ENCODE results near the gene CSRP3. TPM values are rescaled to one million over a fixed set of nuclear protein-coding genes. Genes with fewer than 3 reads are reported as not detected.

The CSRP3 gene
- total and polyA plus RNA-seq, 7 donors, result 0.66 to 1.2 (median 1.2) TPM; not detected in 4

GRCh38 chr11:19232910-19233503 is 31.2 kb upstream of the CSRP3 start:
- no peaks in the 10 kb centered on the region for H3K9me3 ChIP-seq
- H3K4me1 ChIP-seq, result no peaks in the 10 kb centered on the region
- intact Hi-C loops (cut with DNase I), result loop anchor here (10.0 kb wide), 1 partner anchor 118 kb away; the partner anchor contains the start of gene ZDHHC13
- H3K27me3 ChIP-seq, result peaks cover 0 to 8% (median 5%) of the 10 kb centered on the region in 3 donors
- H3K27ac ChIP-seq, result no peak overlapping the region
- H3K4me3 ChIP-seq, result no peak overlapping the region
- no peak for DNase-seq
- TF ChIP-seq POLR2A (IDR thresholded peaks at IDR 0.05), result no peak
- no peak for TF ChIP-seq POLR2AphosphoS5 (IDR thresholded peaks at IDR 0.05)
- no peak for TF ChIP-seq CTCF (IDR thresholded peaks at IDR 0.05)
- TF ChIP-seq EP300 (IDR thresholded peaks at IDR 0.05), result no peak
- WGBS, 2 donors, result 68 to 74% methylated on average over 6 of the region's 6 CpGs
- no peaks in the 10 kb centered on the region for H3K36me3 ChIP-seq

- no peak for TF ChIP-seq POLR2AphosphoS5 (IDR thresholded peaks at IDR 0.05)
Measured at GRCh38 chr11:19229671-19230070, 27.9 kb upstream of the CSRP3 start.

GRCh38 chr11:19228968-19229367 is 27.2 kb upstream of the CSRP3 start:
- Histone ChIP-seq H3K4me3 (no peak overlapping the region), H3K9me3 (no peaks in the 10 kb centered on the region), H3K27ac (no peak overlapping the region), H3K27me3 (no peaks in the 10 kb centered on the region), H3K4me1 (no peaks in the 10 kb centered on the region), H3K36me3 (no peaks in the 10 kb centered on the region)
- TF ChIP-seq POLR2A (IDR thresholded peaks at IDR 0.05), result no peak
- TF ChIP-seq EP300 (IDR thresholded peaks at IDR 0.05), result no peak
- TF ChIP-seq CTCF (IDR thresholded peaks at IDR 0.05), result no peak
- no peak for TF ChIP-seq POLR2AphosphoS5 (IDR thresholded peaks at IDR 0.05)
- 79 to 82% methylated on average over 3 of the region's 3 CpGs for WGBS, 2 donors
- intact Hi-C loops (cut with DNase I), result no loop called here
- no peak for DNase-seq

More at GRCh38 chr11:19229671-19230070, 27.9 kb upstream of the CSRP3 start:
- Histone ChIP-seq H3K27me3 (no peaks in the 10 kb centered on the region), H3K4me3 (no peak overlapping the region), H3K27ac (no peak overlapping the region), H3K9me3 (no peaks in the 10 kb centered on the region), H3K36me3 (no peaks in the 10 kb centered on the region), H3K4me1 (no peaks in the 10 kb centered on the region)
- intact Hi-C loops (cut with DNase I), result loop anchor here (10.0 kb wide), 1 partner anchor 115 kb away; the partner anchor contains the start of gene ZDHHC13
- 92 to 94% methylated on average over 5 of the region's 5 CpGs for WGBS, 2 donors
- no peak for DNase-seq

GRCh38 chr11:19226378-19227195 is 24.8 kb upstream of the CSRP3 start:
- Histone ChIP-seq H3K27me3 (no peaks in the 10 kb centered on the region), H3K4me3 (no peak overlapping the region), H3K27ac (no peak overlapping the region), H3K36me3 (no peaks in the 10 kb centered on the region), H3K9me3 (no peaks in the 10 kb centered on the region), H3K4me1 (no peaks in the 10 kb centered on the region)
- no peak for TF ChIP-seq CTCF (IDR thresholded peaks at IDR 0.05)
- no peak for TF ChIP-seq EP300 (IDR thresholded peaks at IDR 0.05)
- TF ChIP-seq POLR2A (IDR thresholded peaks at IDR 0.05), result no peak
- no peak for TF ChIP-seq POLR2AphosphoS5 (IDR thresholded peaks at IDR 0.05)
- no peak for DNase-seq
- WGBS, 2 donors, result 68 to 87% methylated on average over 6 of the region's 6 CpGs
- intact Hi-C loops (cut with DNase I), result no loop called here

- Histone ChIP-seq H3K4me1 (no peaks in the 10 kb centered on the region), H3K4me3 (no peak overlapping the region), H3K27me3 (no peaks in the 10 kb centered on the region), H3K9me3 (no peaks in the 10 kb centered on the region), H3K36me3 (no peaks in the 10 kb centered on the region), H3K27ac (no peak overlapping the region)
- intact Hi-C loops (cut with DNase I), result no loop called here
- DNase-seq, result no peak
- TF ChIP-seq POLR2A (IDR thresholded peaks at IDR 0.05), result no peak
- no peak for TF ChIP-seq POLR2AphosphoS5 (IDR thresholded peaks at IDR 0.05)
- TF ChIP-seq CTCF (IDR thresholded peaks at IDR 0.05), result no peak
- TF ChIP-seq EP300 (IDR thresholded peaks at IDR 0.05), result no peak
- 25 to 67% methylated on average over 3 of the region's 3 CpGs for WGBS, 2 donors
Measured at GRCh38 chr11:19225581-19225980, 23.8 kb upstream of the CSRP3 start.

Measured in sigmoid colon (tissue), 7 donors.